DOHH2 (cell line): ENCODE data around the gene HERC6.
"Not testable (repeated sequence)": the region's sequence is repeated elsewhere in the genome, so short reads cannot be mapped to it uniquely, and the experiment has no call there.

ENCODE experiments used
- H3F3A ChIP-seq: fragments of 200-600 bp; sonication (generic), shearing (Covaris generic); 2 replicates; pipeline ENCODE4 v1.6.0; 2016; ENCODE audit warnings: antibody characterized with exemption, mild to moderate bottlenecking; ENCODE audit not compliant: control insufficient read depth, insufficient read depth
- H3K27ac ChIP-seq: fragments of 200-600 bp; sonication (generic); 2 replicates; pipeline ENCODE4 v1.5.1; 2014; ENCODE audit warnings: low read depth, mild to moderate bottlenecking, low read length, moderate library complexity
- H3K27me3 ChIP-seq: fragments of 200-600 bp; sonication (generic); 2 replicates; pipeline ENCODE4 v1.6.1; 2014; ENCODE audit warnings: mild to moderate bottlenecking, low read length, mixed read lengths; ENCODE audit not compliant: control insufficient read depth
- H3K36me3 ChIP-seq: fragments of 200-600 bp; sonication (generic); 2 replicates; pipeline ENCODE4 v1.6.1; 2014; ENCODE audit warnings: mild to moderate bottlenecking, low read length, moderate library complexity, mixed read lengths; ENCODE audit not compliant: control insufficient read depth
- H3K4me1 ChIP-seq: fragments of 200-600 bp; sonication (generic); 2 replicates; pipeline ENCODE4 v1.6.1; 2014; ENCODE audit warnings: mild to moderate bottlenecking, low read length, mixed read lengths; ENCODE audit not compliant: control insufficient read depth
- H3K4me2 ChIP-seq: fragments of 200-600 bp; sonication (generic); 2 replicates; pipeline ENCODE4 v1.6.0; 2014; ENCODE audit warnings: mild to moderate bottlenecking, low read length, moderate library complexity
- H3K4me3 ChIP-seq: fragments of 200-600 bp; sonication (generic); 2 replicates; pipeline ENCODE4 v1.5.1; 2014; ENCODE audit warnings: mild to moderate bottlenecking, low read length, mixed read lengths
- H3K79me2 ChIP-seq: fragments of 200-600 bp; sonication (generic); 2 replicates; pipeline ENCODE4 v1.6.1; 2014; ENCODE audit warnings: mild to moderate bottlenecking, low read length, mixed read lengths; ENCODE audit not compliant: control insufficient read depth
- H3K9me2 ChIP-seq: fragments of 200-600 bp; sonication (generic); replicated peaks from 2 replicates; pipeline ENCODE4 v1.6.1; 2014; ENCODE audit warnings: mild to moderate bottlenecking, low read length, mixed read lengths; ENCODE audit not compliant: control insufficient read depth
- H3K9me3 ChIP-seq: fragments of 200-600 bp; sonication (generic); 2 replicates; pipeline ENCODE4 v1.6.1; 2014; ENCODE audit warnings: antibody characterized with exemption, low read length, mixed read lengths; ENCODE audit not compliant: control insufficient read depth, insufficient read depth
- H4K20me1 ChIP-seq: fragments of 200-600 bp; sonication (generic); 2 replicates; pipeline ENCODE4 v1.6.0; 2014; ENCODE audit warnings: low read depth, mild to moderate bottlenecking, antibody characterized with exemption, low read length, moderate library complexity; ENCODE audit not compliant: control insufficient read depth, insufficient read depth
- EZH2phosphoT487 ChIP-seq: fragments of 200-600 bp; sonication (generic); IDR thresholded peaks from 2 replicates; pipeline ENCODE4 v1.6.1; 2017; ENCODE audit warnings: borderline replicate concordance, mild to moderate bottlenecking, antibody characterized with exemption, low read length, moderate library complexity, mixed read lengths
- TF ChIP-seq, protein P1 (sequence below): fragments of 200-600 bp; sonication (generic); IDR thresholded peaks from one replicate; pipeline ENCODE4 v1.5.1; 2014; ENCODE audit warnings: antibody characterized with exemption, mild to moderate bottlenecking, low read depth, low read length; ENCODE audit not compliant: poor library complexity, severe bottlenecking

Gene HERC6

DNA sequence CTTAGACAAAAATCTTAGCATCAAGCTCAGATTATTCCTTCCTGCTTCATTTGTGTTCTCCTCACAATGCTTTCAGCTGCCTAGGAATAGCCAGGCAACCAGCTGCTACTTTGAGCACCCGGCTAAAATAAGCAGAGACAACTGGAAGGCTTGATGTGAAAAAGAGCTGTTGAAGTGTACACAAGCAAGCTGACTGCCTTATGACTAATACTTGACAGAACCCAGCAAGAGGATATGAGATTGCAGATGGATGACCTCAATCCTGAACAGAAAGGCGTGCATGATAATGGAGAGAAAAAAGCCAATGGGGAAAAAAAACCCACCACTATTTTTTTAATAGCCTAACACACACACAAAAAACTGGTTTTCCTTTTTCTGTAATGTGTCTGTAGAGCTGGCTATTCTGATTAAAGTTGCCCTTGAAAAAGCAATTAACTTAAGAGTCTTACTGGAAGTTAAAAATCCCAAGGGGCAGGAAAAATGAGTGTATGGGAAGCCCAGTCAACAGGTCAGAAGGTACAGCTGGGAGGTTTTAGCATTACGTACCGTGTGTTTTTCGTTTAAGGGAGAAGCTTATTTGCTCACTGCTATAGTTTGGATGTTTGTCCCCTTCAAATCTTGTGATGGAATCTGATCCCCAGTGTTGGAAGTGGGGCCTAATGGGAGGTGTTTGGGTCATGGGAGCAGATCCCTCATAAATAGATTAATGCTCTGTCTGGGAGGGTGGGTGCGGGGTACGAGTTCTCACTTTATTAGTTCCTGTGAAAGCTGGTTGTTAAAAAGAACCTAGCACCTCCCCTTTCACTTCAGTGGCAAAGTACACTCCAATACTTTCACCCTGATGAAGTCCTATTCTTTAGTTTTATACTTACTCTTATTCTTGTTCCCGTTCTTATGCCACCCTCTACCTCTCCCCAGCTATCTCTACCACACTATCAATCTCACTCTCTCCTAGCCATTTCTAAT, 37.1 kb upstream of the HERC6 start:
- Histone ChIP-seq H3K27me3 (no peaks in the 10 kb centered on the region), H3K79me2 (no peaks in the 10 kb centered on the region), H3K4me3 (no peak overlapping the region), H3K36me3 (no peaks in the 10 kb centered on the region), H3F3A (no peaks in the 10 kb centered on the region), H3K9me3 (no peaks in the 10 kb centered on the region; the same call in 1 of the 2 replicates), H3K27ac (no peak overlapping the region), H3K4me1 (no peaks in the 10 kb centered on the region), H3K9me2 (no peaks in the 10 kb centered on the region), H4K20me1 (no peaks in the 10 kb centered on the region), H3K4me2 (no peak overlapping the region)
- TF ChIP-seq, protein P1, sequence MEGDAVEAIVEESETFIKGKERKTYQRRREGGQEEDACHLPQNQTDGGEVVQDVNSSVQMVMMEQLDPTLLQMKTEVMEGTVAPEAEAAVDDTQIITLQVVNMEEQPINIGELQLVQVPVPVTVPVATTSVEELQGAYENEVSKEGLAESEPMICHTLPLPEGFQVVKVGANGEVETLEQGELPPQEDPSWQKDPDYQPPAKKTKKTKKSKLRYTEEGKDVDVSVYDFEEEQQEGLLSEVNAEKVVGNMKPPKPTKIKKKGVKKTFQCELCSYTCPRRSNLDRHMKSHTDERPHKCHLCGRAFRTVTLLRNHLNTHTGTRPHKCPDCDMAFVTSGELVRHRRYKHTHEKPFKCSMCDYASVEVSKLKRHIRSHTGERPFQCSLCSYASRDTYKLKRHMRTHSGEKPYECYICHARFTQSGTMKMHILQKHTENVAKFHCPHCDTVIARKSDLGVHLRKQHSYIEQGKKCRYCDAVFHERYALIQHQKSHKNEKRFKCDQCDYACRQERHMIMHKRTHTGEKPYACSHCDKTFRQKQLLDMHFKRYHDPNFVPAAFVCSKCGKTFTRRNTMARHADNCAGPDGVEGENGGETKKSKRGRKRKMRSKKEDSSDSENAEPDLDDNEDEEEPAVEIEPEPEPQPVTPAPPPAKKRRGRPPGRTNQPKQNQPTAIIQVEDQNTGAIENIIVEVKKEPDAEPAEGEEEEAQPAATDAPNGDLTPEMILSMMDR = no peak
- no peak for TF ChIP-seq EZH2phosphoT487

DNA sequence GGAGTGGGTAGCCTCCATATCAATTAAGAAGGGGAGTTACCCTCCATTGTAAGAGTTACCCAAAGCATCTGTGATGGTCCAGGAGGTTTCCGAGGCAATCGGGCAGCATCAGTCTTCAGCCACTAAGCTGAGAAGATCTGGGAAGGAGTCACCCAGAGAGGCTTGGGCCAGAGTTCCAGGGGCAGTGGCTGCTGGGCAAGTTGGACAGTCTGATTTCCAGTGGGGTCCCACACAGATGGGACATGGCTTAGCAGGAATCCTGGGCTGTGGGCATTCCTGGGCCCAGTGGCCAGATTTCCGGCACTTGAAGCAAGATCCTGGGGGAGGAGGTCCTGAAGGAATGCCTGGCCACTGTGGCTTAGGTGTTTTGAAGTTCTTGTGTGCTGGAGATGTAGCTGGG, 31.8 kb upstream of the HERC6 start:
- not testable (repeated sequence) for H3K27me3 ChIP-seq, H4K20me1 ChIP-seq, H3K4me1 ChIP-seq, H3K4me3 ChIP-seq, H3K36me3 ChIP-seq, H3K4me2 ChIP-seq, H3F3A ChIP-seq, H3K9me2 ChIP-seq, H3K27ac ChIP-seq, H3K79me2 ChIP-seq, H3K9me3 ChIP-seq

DNA sequence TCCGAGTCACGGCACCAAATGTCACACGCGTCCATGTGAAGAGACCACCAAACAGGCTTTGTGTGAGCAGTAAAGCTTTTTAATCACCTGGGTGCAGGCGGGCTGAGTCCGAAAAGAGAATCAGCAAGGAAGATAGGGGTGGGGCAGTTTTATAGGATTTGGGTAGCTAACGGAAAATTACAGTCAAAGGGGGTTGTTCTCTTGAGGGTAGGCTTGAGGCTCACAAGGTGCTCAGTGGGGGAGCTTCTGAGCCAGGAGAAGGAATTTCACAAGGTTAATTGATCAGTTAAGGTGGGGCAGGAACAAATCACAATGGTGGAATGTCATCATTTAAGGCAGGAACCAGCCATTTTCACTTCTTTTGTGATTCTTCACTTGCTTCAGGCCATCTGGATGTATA, 29.9 kb upstream of the HERC6 start:
- H3K9me3 ChIP-seq = peaks cover 12% of the 10 kb centered on the region; the same call in 1 of the 2 replicates
- H3K27ac ChIP-seq, H3K36me3 ChIP-seq, H3K4me1 ChIP-seq, H3K27me3 ChIP-seq, H3K4me3 ChIP-seq, H3K4me2 ChIP-seq, H3F3A ChIP-seq, H4K20me1 ChIP-seq, H3K9me2 ChIP-seq, H3K79me2 ChIP-seq: not testable (repeated sequence)

DNA sequence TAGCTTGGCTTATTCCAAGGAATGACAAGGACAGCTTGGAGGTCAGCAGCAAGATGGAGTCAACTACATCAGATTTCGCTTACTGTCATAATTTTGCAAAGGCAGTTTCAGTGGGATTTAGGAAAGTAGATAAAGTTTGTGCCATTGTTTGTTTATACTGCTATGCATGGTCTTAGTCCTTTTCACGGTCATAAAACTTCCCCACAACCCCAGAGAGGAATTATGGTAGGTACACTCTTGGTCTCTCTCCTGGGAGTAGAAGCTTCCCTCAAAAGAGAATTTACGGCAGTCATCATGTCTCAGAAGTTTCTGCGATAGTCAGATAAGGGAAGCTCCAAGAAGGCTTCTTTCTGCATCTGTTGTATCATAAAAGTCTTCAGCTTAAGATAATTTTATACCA, 27.9 kb upstream of the HERC6 start:
- H3K36me3 ChIP-seq = no peaks in the 10 kb centered on the region
- H3K27me3 ChIP-seq = no peaks in the 10 kb centered on the region
- H3K4me3 ChIP-seq = no peak overlapping the region
- H3K9me3 ChIP-seq = peaks cover 12% of the 10 kb centered on the region; the same call in 1 of the 2 replicates
- TF ChIP-seq EZH2phosphoT487 = no peak
- TF ChIP-seq, protein P1 = no peak
- no peaks in the 10 kb centered on the region; the same call in 1 of the 2 replicates for H3K9me2 ChIP-seq
- H3K79me2 ChIP-seq = no peaks in the 10 kb centered on the region
- H4K20me1 ChIP-seq = no peaks in the 10 kb centered on the region
- H3K4me1 ChIP-seq = no peaks in the 10 kb centered on the region
- no peak overlapping the region for H3K27ac ChIP-seq
- no peak overlapping the region for H3K4me2 ChIP-seq
- H3F3A ChIP-seq = no peaks in the 10 kb centered on the region
